Naive thymus-derived CD4-positive, alpha-beta T cell (primary cell): ENCODE results near the gene PRR23E. TPM values are rescaled to one million over a fixed set of nuclear protein-coding genes. Genes with fewer than 3 reads are reported as not detected.

Experiments
- ATAC-seq: fragments of 150-1000 bp; cut with Tn5 transposase; 2 replicates; pipeline ENCODE4 v1.10.0; 2021; ENCODE audit warnings: mild to moderate bottlenecking, moderate library complexity
- CTCF ChIA-PET: fragments of 350-600 bp; sonication (Branson Sonifier 250); formaldehyde crosslinking; loops from one replicate; lab custom pipeline; 2021; ENCODE audit warnings: antibody characterized with exemption; lab: Charles Lee
- POLR2A ChIA-PET: fragments of 350-600 bp; sonication (Branson Sonifier 250); formaldehyde crosslinking; loops from one replicate; lab custom pipeline; 2021; ENCODE audit warnings: antibody characterized with exemption, inconsistent platforms; lab: Charles Lee
- DNase-seq, 9 donors: peaks; one replicate each; pipeline versions ENCODE4 v3.0.0 to v3.0.0-alpha.2; 2020 to 2022; ENCODE audit warnings: mixed read lengths in 1 of 9
- H3K27ac ChIP-seq: one replicate; pipeline ENCODE4 v1.7.0; 2013; ENCODE audit warnings: mild to moderate bottlenecking, low read depth, low read length, moderate library complexity
- H3K27me3 ChIP-seq, 2 donors: one replicate each; pipeline ENCODE4 v1.7.0; 2013; ENCODE audit warnings: low read length in 2 of 2, mild to moderate bottlenecking in 2 of 2, moderate library complexity in 2 of 2; ENCODE audit not compliant: control insufficient read depth in 2 of 2, insufficient read depth in 2 of 2
- H3K36me3 ChIP-seq, 3 experiments: 1 replicate in 2 of 3; 2 replicates in 1 of 3; pipeline ENCODE4 v1.7.0; 2013; ENCODE audit warnings: low read length in 3 of 3, mild to moderate bottlenecking in 3 of 3, moderate library complexity in 1 of 3; ENCODE audit not compliant: insufficient read depth in 3 of 3, control insufficient read depth in 2 of 3
- H3K4me1 ChIP-seq, 2 donors: one replicate each; pipeline ENCODE4 v1.7.0; 2013; ENCODE audit warnings: low read length in 2 of 2, mild to moderate bottlenecking in 2 of 2, moderate library complexity in 1 of 2; ENCODE audit not compliant: control insufficient read depth in 2 of 2, insufficient read depth in 2 of 2
- H3K4me3 ChIP-seq: 2 replicates; pipeline ENCODE4 v1.7.0; 2013; ENCODE audit warnings: mild to moderate bottlenecking, low read length
- H3K9me3 ChIP-seq, 3 experiments: 1 replicate in 2 of 3; 2 replicates in 1 of 3; pipeline ENCODE4 v1.7.0; 2013; ENCODE audit warnings: low read length in 3 of 3; ENCODE audit not compliant: control insufficient read depth in 2 of 3
- H3K27ac Mint-ChIP-seq, 9 donors: one replicate each; pipeline ENCODE4 v1.8.0; 2020 to 2022; ENCODE audit warnings: mixed read lengths in 9 of 9, mild to moderate bottlenecking in 8 of 9, moderate library complexity in 5 of 9, inconsistent platforms in 2 of 9
- H3K27me3 Mint-ChIP-seq, 5 donors: one replicate each; pipeline ENCODE4 v1.8.0; 2021 to 2022; ENCODE audit warnings: mixed read lengths in 5 of 5, mild to moderate bottlenecking in 1 of 5
- H3K36me3 Mint-ChIP-seq, 5 donors: one replicate each; pipeline ENCODE4 v1.8.0; 2020 to 2022; ENCODE audit warnings: mixed read lengths in 5 of 5, mild to moderate bottlenecking in 3 of 5, inconsistent platforms in 1 of 5
- H3K4me1 Mint-ChIP-seq, 7 donors: one replicate each; pipeline ENCODE4 v1.8.0; 2020 to 2022; ENCODE audit warnings: mixed read lengths in 7 of 7, mild to moderate bottlenecking in 3 of 7, inconsistent platforms in 1 of 7
- H3K4me3 Mint-ChIP-seq, 10 donors: one replicate each; pipeline ENCODE4 v1.8.0; 2020 to 2022; ENCODE audit warnings: mild to moderate bottlenecking in 10 of 10, mixed read lengths in 10 of 10, moderate library complexity in 6 of 10, inconsistent platforms in 2 of 10
- H3K9me3 Mint-ChIP-seq, 11 donors: one replicate each; pipeline ENCODE4 v1.8.0; 2020 to 2022; ENCODE audit warnings: mixed read lengths in 11 of 11, mild to moderate bottlenecking in 4 of 11, inconsistent platforms in 1 of 11, moderate library complexity in 1 of 11
- intact Hi-C, 2 donors: fragments of 100-400 bp; cut with micrococcal nuclease; formaldehyde crosslinking; loops; one replicate each; pipeline ENCODE4 v1.15.1; 2023
- polyA plus RNA-seq, 2 donors: library from polyadenylated mRNA; unstranded; fragments of 300-500 nt; fragmentation: Illumina TruSeq; gene quantifications; one replicate each; pipeline ENCODE4 v1.2.3, GENCODE V29; 2021
- total RNA-seq, 6 experiments: library from RNA in 5 of 6; stranded (reverse) in 5 of 6; gene quantifications; 1 replicate in 5 of 6; 2 replicates in 1 of 6; pipeline ENCODE4 v1.2.3 and lab custom pipeline; 2021 to 2026

The PRR23E gene
- total and polyA plus RNA-seq, 7 experiments from 2014 or later, result not detected

- peak overlapping the region in 5 of 9 donors; percentile 4 to 81 (median 57) for H3K27ac Mint-ChIP-seq
Measured at GRCh38 chr3:127224118-127224517, 31.2 kb downstream of the PRR23E start.

GRCh38 chr3:127226457-127226856 lies 33.5 kb downstream of the PRR23E start:
- ATAC-seq (no peak), DNase-seq (no peak)
- H3K4me3 ChIP-seq, result no peak overlapping the region
- Mint-ChIP-seq H3K36me3 (peaks cover 0 to 10% (median 4%) of the 10 kb centered on the region in 5 donors), H3K9me3 (peaks cover 6 to 35% (median 18%) of the 10 kb centered on the region in 11 donors), H3K4me3 (peak overlapping the region in 6 of 10 donors; percentile 11 to 83 (median 63)), H3K4me1 (peaks cover 0 to 34% (median 11%) of the 10 kb centered on the region in 7 donors), H3K27me3 (peaks cover 5 to 47% (median 11%) of the 10 kb centered on the region in 5 donors), H3K27ac (peak overlapping the region in 6 of 9 donors; percentile 28 to 85 (median 71))
- intact Hi-C loops, result no loop called here
- H3K27me3 ChIP-seq, result no peaks in the 10 kb centered on the region
- H3K9me3 ChIP-seq, result no peaks in the 10 kb centered on the region
- H3K27ac ChIP-seq, result no peak overlapping the region
- H3K4me1 ChIP-seq, result peaks cover 0 to 5% of the 10 kb centered on the region in 2 donors
- H3K36me3 ChIP-seq, result no peaks in the 10 kb centered on the region
- ChIA-PET CTCF (no interaction called here), POLR2A (no interaction called here)

More at GRCh38 chr3:127224118-127224517, 31.2 kb downstream of the PRR23E start:
- no peaks in the 10 kb centered on the region for H3K9me3 ChIP-seq
- peaks cover 0 to 5% of the 10 kb centered on the region in 2 donors for H3K4me1 ChIP-seq
- DNase-seq (peak in 1 of 9 donors; percentile 9), ATAC-seq (peak; percentile 41)
- Mint-ChIP-seq H3K4me1 (peaks cover 0 to 34% (median 11%) of the 10 kb centered on the region in 7 donors), H3K27me3 (peaks cover 0 to 42% (median 10%) of the 10 kb centered on the region in 5 donors), H3K36me3 (peaks cover 0 to 6% (median 3%) of the 10 kb centered on the region in 5 donors), H3K9me3 (peaks cover 6 to 29% (median 15%) of the 10 kb centered on the region in 11 donors), H3K4me3 (peak overlapping the region in 5 of 10 donors; percentile 1 to 71 (median 38))
- H3K27me3 ChIP-seq, result no peaks in the 10 kb centered on the region
- intact Hi-C loops, result no loop called here
- no peaks in the 10 kb centered on the region for H3K36me3 ChIP-seq
- CTCF ChIA-PET, result interaction anchor here (0.6 to 1.0 kb wide), 3 partner anchors 14 to 902 kb away, joined by 3 read pairs; no protein-coding TSS in a partner anchor
- H3K27ac ChIP-seq, result no peak overlapping the region
- POLR2A ChIA-PET, result no interaction called here
- H3K4me3 ChIP-seq, result no peak overlapping the region

GRCh38 chr3:127226946-127227842 lies 34.3 kb downstream of the PRR23E start:
- peak overlapping the region in 5 of 9 donors; percentile 29 to 77 (median 51) for H3K27ac Mint-ChIP-seq

GRCh38 chr3:127228866-127229265 lies 35.9 kb downstream of the PRR23E start:
- ChIA-PET CTCF (no interaction called here), POLR2A (no interaction called here)
- Mint-ChIP-seq H3K9me3 (peaks cover 6 to 39% (median 14%) of the 10 kb centered on the region in 11 donors), H3K4me3 (no peak overlapping the region), H3K27ac (no peak overlapping the region), H3K36me3 (peaks cover 0 to 9% (median 4%) of the 10 kb centered on the region in 5 donors), H3K4me1 (peaks cover 0 to 30% (median 9%) of the 10 kb centered on the region in 7 donors), H3K27me3 (peaks cover 10 to 38% (median 15%) of the 10 kb centered on the region in 5 donors)
- H3K4me1 ChIP-seq, result peaks cover 0 to 5% of the 10 kb centered on the region in 2 donors
- ATAC-seq (no peak), DNase-seq (no peak)
- no peaks in the 10 kb centered on the region for H3K36me3 ChIP-seq
- H3K27me3 ChIP-seq, result no peaks in the 10 kb centered on the region
- H3K4me3 ChIP-seq, result no peak overlapping the region
- no peak overlapping the region for H3K27ac ChIP-seq
- intact Hi-C loops, result no loop called here
- no peaks in the 10 kb centered on the region for H3K9me3 ChIP-seq

More at GRCh38 chr3:127226946-127227842, 34.3 kb downstream of the PRR23E start:
- Mint-ChIP-seq H3K27me3 (peaks cover 6 to 40% (median 11%) of the 10 kb centered on the region in 5 donors), H3K4me3 (peak overlapping the region in 7 of 10 donors; percentile 11 to 83 (median 51)), H3K36me3 (peaks cover 0 to 10% (median 4%) of the 10 kb centered on the region in 5 donors), H3K4me1 (peaks cover 0 to 34% (median 11%) of the 10 kb centered on the region in 7 donors), H3K9me3 (peaks cover 6 to 35% (median 17%) of the 10 kb centered on the region in 11 donors)
- intact Hi-C loops, result no loop called here
- ATAC-seq (no peak), DNase-seq (peak in 4 of 9 donors; percentile 19 to 52 (median 33))
- POLR2A ChIA-PET, result no interaction called here
- Histone ChIP-seq H3K4me3 (no peak overlapping the region), H3K27ac (no peak overlapping the region), H3K4me1 (peaks cover 0 to 5% of the 10 kb centered on the region in 2 donors), H3K36me3 (no peaks in the 10 kb centered on the region), H3K27me3 (no peaks in the 10 kb centered on the region), H3K9me3 (no peaks in the 10 kb centered on the region)
- CTCF ChIA-PET, result interaction anchor here (0.6 kb wide), 1 partner anchor 370 kb away, joined by 4 read pairs; no protein-coding TSS in a partner anchor

GRCh38 chr3:127233371-127233770 lies 40.4 kb downstream of the PRR23E start:
- Mint-ChIP-seq H3K9me3 (peaks cover 0 to 22% (median 6%) of the 10 kb centered on the region in 11 donors), H3K4me3 (no peak overlapping the region), H3K27me3 (peaks cover 0 to 30% (median 11%) of the 10 kb centered on the region in 5 donors), H3K4me1 (no peaks in the 10 kb centered on the region), H3K27ac (no peak overlapping the region), H3K36me3 (peaks cover 0 to 6% (median 4%) of the 10 kb centered on the region in 5 donors)
- no peaks in the 10 kb centered on the region for H3K36me3 ChIP-seq
- no peak overlapping the region for H3K27ac ChIP-seq
- H3K9me3 ChIP-seq, result no peaks in the 10 kb centered on the region
- H3K27me3 ChIP-seq, result no peaks in the 10 kb centered on the region
- ATAC-seq (no peak), DNase-seq (peak in 1 of 9 donors; percentile 7)
- intact Hi-C loops, result no loop called here
- H3K4me1 ChIP-seq, result no peaks in the 10 kb centered on the region
- H3K4me3 ChIP-seq, result no peak overlapping the region
- ChIA-PET CTCF (no interaction called here), POLR2A (no interaction called here)

GRCh38 chr3:127234778-127235177 lies 41.8 kb downstream of the PRR23E start:
- Histone ChIP-seq H3K4me3 (no peak overlapping the region), H3K4me1 (no peaks in the 10 kb centered on the region), H3K9me3 (no peaks in the 10 kb centered on the region), H3K27me3 (no peaks in the 10 kb centered on the region), H3K36me3 (no peaks in the 10 kb centered on the region), H3K27ac (no peak overlapping the region)
- ChIA-PET CTCF (no interaction called here), POLR2A (no interaction called here)
- DNase-seq (no peak), ATAC-seq (no peak)
- intact Hi-C loops, result no loop called here
- H3K36me3 Mint-ChIP-seq, result peaks cover 0 to 4% (median 2%) of the 10 kb centered on the region in 5 donors
- H3K4me3 Mint-ChIP-seq, result no peak overlapping the region
- no peak overlapping the region for H3K27ac Mint-ChIP-seq
- peaks cover 4 to 31% (median 16%) of the 10 kb centered on the region in 5 donors for H3K27me3 Mint-ChIP-seq
- H3K9me3 Mint-ChIP-seq, result peaks cover 0 to 22% (median 6%) of the 10 kb centered on the region in 11 donors
- H3K4me1 Mint-ChIP-seq, result no peaks in the 10 kb centered on the region
